K562 (cell line): ENCODE data around the gene ST7.

Experiments
- ATF7 ChIP-seq: fragments of 450-650 bp; IDR thresholded peaks from 2 replicates; pipeline ENCODE4 v1.7.1; 2014; ENCODE audit warnings: mild to moderate bottlenecking, moderate library complexity
- HNRNPH1 ChIP-seq: fragments of 200-400 bp; formaldehyde crosslinking; optimal IDR thresholded peaks from 2 replicates; pipeline ENCODE3; 2017; ENCODE audit warnings: low read depth, mild to moderate bottlenecking, low read length, moderate library complexity
- STAT5A ChIP-seq: IDR thresholded peaks from 2 replicates; pipeline ENCODE4 v1.6.1; 2012; ENCODE audit warnings: low read length, inconsistent platforms, borderline replicate concordance
- ZFP36 ChIP-seq: fragments of 150-350 bp; IDR thresholded peaks from 2 replicates; pipeline ENCODE4 v1.6.1; 2018; ENCODE audit warnings: low read length, low read depth; ENCODE audit not compliant: partially characterized antibody

GRCh38 chr7:117190746-117191435 lies 237.6 kb downstream of the ST7 start:
- TF ChIP-seq ATF7 (no peak), ZFP36 (no peak), HNRNPH1 (no peak), STAT5A (no peak)
